OCI-LY3 (cell line): ENCODE measurements around the gene ADM5.

Experiments
- H2AFZ ChIP-seq: fragments of 200-600, 300-600 bp; shearing (Covaris generic); 2 replicates; pipeline ENCODE4 v1.6.0; 2014; ENCODE audit warnings: antibody characterized with exemption, low read depth, low read length
- H3K27ac ChIP-seq: fragments of 200-600, 300-600 bp; sonication (generic); 2 replicates; pipeline ENCODE4 v1.5.1; 2014; ENCODE audit warnings: mild to moderate bottlenecking, low read length, moderate library complexity, mixed read lengths
- H3K27me3 ChIP-seq: fragments of 200-600, 300-600 bp; sonication (generic); 2 replicates; pipeline ENCODE4 v1.6.1; 2014; ENCODE audit warnings: low read depth, low read length, mixed read lengths
- H3K36me3 ChIP-seq: fragments of 200-600, 300-600 bp; sonication (generic); replicated peaks from 2 replicates; pipeline ENCODE3; 2014; ENCODE audit warnings: low read depth, low read length, mixed read lengths
- H3K4me1 ChIP-seq: fragments of 300-600, 200-600 bp; sonication (generic); 2 replicates; pipeline ENCODE4 v1.6.1; 2014; ENCODE audit warnings: low read length, mixed read lengths
- H3K4me2 ChIP-seq: fragments of 200-600, 300-600 bp; sonication (generic); 2 replicates; pipeline ENCODE4 v1.6.1; 2014; ENCODE audit warnings: low read length, mixed read lengths
- H3K4me3 ChIP-seq: fragments of 300-600, 200-600 bp; sonication (generic); 2 replicates; pipeline ENCODE4 v1.5.1; 2014; ENCODE audit warnings: antibody characterized with exemption, mild to moderate bottlenecking, low read length, moderate library complexity
- H3K79me2 ChIP-seq: fragments of 300-600, 200-600 bp; shearing (Covaris generic); 2 replicates; pipeline ENCODE4 v1.6.1; 2014; ENCODE audit warnings: mild to moderate bottlenecking, low read length, mixed read lengths
- H3K9ac ChIP-seq: fragments of 300-600, 200-600 bp; shearing (Covaris generic); 2 replicates; pipeline ENCODE4 v1.6.0; 2014; ENCODE audit warnings: mild to moderate bottlenecking, low read length, moderate library complexity
- H3K9me3 ChIP-seq: fragments of 200-600, 300-600 bp; shearing (Covaris generic); 2 replicates; pipeline ENCODE4 v1.6.1; 2014; ENCODE audit warnings: low read length, mixed read lengths; ENCODE audit not compliant: insufficient read depth
- H4K20me1 ChIP-seq: fragments of 200-600, 300-600 bp; sonication (generic); 2 replicates; pipeline ENCODE4 v1.6.1; 2016; ENCODE audit warnings: low read length, mixed read lengths; ENCODE audit not compliant: insufficient read depth
- EZH2phosphoT487 ChIP-seq: fragments of 200-600 bp; shearing (Covaris generic); IDR thresholded peaks from 2 replicates; pipeline ENCODE4 v1.6.1; 2018; ENCODE audit warnings: antibody characterized with exemption, mixed run types, low read depth
- TF ChIP-seq, protein P1 (sequence below): fragments of 200-600, 300-600 bp; sonication (generic); IDR thresholded peaks from 2 replicates; pipeline ENCODE4 v1.5.1; 2014; ENCODE audit warnings: antibody characterized with exemption, low read length, low read depth

ADM5 gene

DNA sequence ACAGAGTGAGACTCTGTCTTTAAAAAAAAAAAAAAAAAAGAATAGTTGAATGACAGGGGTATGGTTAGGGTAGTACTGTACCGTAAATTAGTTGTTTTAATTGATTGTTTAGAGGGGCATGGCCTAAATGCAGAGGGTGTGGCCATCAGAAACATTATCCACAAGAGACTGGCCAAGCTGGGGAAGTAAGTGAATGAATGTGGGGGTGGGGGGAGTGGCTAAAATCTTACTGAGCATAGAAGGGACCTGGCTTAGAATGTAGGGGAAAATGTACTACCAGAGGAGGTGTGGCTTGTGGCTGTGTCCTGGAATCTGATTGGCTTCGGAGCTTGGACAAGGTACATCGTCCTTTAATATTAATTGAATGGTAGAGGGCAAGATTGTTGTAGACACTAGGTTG lies 19.9 kb upstream of the ADM5 start:
- Histone ChIP-seq H3K4me2 (no peak overlapping the region), H3K27me3 (no peaks in the 10 kb centered on the region), H3K79me2 (peaks cover 28% of the 10 kb centered on the region), H3K9me3 (no peaks in the 10 kb centered on the region), H4K20me1 (no peaks in the 10 kb centered on the region), H3K36me3 (peaks cover 12% of the 10 kb centered on the region), H3K27ac (no peak overlapping the region), H3K9ac (no peak overlapping the region), H2AFZ (no peak overlapping the region), H3K4me3 (no peak overlapping the region), H3K4me1 (peaks cover 28% of the 10 kb centered on the region)
- TF ChIP-seq, protein P1, sequence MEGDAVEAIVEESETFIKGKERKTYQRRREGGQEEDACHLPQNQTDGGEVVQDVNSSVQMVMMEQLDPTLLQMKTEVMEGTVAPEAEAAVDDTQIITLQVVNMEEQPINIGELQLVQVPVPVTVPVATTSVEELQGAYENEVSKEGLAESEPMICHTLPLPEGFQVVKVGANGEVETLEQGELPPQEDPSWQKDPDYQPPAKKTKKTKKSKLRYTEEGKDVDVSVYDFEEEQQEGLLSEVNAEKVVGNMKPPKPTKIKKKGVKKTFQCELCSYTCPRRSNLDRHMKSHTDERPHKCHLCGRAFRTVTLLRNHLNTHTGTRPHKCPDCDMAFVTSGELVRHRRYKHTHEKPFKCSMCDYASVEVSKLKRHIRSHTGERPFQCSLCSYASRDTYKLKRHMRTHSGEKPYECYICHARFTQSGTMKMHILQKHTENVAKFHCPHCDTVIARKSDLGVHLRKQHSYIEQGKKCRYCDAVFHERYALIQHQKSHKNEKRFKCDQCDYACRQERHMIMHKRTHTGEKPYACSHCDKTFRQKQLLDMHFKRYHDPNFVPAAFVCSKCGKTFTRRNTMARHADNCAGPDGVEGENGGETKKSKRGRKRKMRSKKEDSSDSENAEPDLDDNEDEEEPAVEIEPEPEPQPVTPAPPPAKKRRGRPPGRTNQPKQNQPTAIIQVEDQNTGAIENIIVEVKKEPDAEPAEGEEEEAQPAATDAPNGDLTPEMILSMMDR = no peak
- TF ChIP-seq EZH2phosphoT487 = no peak

DNA sequence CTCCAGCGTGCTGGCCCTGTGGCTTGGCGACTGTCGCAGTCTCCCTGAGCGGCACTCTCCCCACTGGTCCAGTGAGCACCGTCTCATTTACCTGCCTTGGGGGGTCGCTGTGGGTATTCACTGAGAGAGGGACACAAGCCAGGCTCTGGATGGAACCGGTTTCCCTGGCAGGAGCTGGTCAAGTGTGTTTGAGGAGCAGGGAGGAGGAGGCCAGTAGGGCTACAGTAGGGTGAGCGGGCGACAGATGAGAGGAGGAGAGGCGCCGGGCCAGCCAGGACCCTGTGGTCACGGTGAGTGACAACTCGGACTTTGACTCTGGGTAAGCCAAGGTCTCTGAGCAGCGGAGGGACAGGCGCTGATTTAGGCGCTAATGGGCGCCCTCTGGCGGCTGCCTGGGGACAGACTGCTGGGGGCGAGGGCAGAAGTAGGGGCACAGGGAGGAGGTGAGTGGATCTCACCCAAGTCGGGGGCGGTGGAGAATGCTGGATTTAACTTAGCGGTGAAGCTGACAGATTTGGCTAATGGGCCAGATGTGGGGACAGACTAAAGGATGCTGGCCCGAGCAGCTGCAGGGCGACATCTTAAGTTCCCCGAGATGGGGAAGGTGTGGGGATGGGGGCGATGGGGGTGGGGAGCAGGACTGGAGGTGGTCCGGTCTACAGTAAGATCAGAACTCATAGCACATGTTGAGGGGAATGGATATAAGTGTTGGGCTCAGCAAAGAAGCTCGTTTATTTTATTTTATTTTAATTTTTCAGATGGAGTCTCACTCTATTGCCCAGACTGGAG lies 17.1 kb upstream of the ADM5 start:
- TF ChIP-seq, protein P1 = peak; percentile 96
- TF ChIP-seq EZH2phosphoT487 = no peak
- Histone ChIP-seq H3K9ac (no peak overlapping the region), H4K20me1 (no peaks in the 10 kb centered on the region), H3K4me2 (peak overlapping the region; percentile 44), H3K36me3 (peaks cover 11% of the 10 kb centered on the region), H3K79me2 (peaks cover 6% of the 10 kb centered on the region), H3K27ac (no peak overlapping the region), H3K4me1 (peaks cover 23% of the 10 kb centered on the region), H3K4me3 (peak overlapping the region; percentile 17; the same call in 1 of the 2 replicates), H3K9me3 (no peaks in the 10 kb centered on the region), H3K27me3 (no peaks in the 10 kb centered on the region), H2AFZ (no peak overlapping the region)

DNA sequence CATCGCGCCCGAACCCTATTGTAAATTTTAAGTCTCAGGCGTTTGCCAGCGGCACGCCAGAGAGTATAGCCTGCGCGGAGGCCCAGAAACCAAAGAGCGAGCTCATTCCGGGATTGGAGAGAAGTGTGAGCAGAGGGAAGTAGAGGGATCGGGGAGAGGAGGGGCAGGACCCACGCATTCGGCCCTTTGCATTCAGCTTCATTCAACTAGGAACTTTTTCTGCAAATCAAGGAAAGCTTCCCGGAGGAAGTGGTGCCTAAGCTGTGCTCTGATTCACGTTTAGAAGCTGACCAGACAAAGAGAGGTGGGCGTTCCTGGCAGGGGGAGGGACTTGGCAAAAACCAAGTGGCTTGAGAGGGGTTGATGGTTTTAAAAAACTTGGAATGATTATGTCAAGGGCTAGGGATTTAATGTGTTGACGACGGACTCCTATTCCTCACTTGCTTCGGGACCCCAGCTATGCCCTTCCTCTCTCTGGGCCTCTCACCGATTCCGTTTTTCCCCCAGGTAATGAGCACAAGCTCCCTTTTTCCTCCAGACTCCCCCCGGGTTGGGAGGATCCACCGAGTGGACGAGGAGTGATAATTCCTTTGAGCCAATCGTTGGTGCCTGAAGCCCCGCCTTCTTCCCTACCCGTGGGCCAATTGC lies 13.1 kb upstream of the ADM5 start:
- Histone ChIP-seq H2AFZ (peak overlapping the region; percentile 42; the same call in 1 of the 2 replicates), H3K27me3 (no peaks in the 10 kb centered on the region)

More for the DNA sequence above, 13.1 kb upstream of the ADM5 start:
- peak overlapping the region; percentile 95 for H3K27ac ChIP-seq
- peaks cover 45% of the 10 kb centered on the region for H3K4me1 ChIP-seq
- H3K9me3 ChIP-seq = no peaks in the 10 kb centered on the region
- peaks cover 17% of the 10 kb centered on the region for H3K36me3 ChIP-seq
- H4K20me1 ChIP-seq = peaks cover 27% of the 10 kb centered on the region
- peaks cover 43% of the 10 kb centered on the region for H3K79me2 ChIP-seq
- peak overlapping the region; percentile 90 for H3K4me3 ChIP-seq
- peak overlapping the region; percentile 69 for H3K4me2 ChIP-seq
- TF ChIP-seq, protein P1 = no peak
- no peak for TF ChIP-seq EZH2phosphoT487
- peak overlapping the region; percentile 99 for H3K9ac ChIP-seq
